AG09319 (cell line): ENCODE data around the gene FTCDNL1.

Experiments
- DNase-seq: peaks from one replicate; pipeline ENCODE4 v3.0.0-alpha.2; 2010; ENCODE audit warnings: low read depth; ENCODE audit errors: extremely low read depth
- TF ChIP-seq, protein P1 (sequence below): IDR thresholded peaks from 2 replicates; pipeline ENCODE4 v1.5.1; 2011; ENCODE audit warnings: low read depth, mild to moderate bottlenecking, inconsistent platforms, low read length, moderate library complexity

Gene FTCDNL1

DNA sequence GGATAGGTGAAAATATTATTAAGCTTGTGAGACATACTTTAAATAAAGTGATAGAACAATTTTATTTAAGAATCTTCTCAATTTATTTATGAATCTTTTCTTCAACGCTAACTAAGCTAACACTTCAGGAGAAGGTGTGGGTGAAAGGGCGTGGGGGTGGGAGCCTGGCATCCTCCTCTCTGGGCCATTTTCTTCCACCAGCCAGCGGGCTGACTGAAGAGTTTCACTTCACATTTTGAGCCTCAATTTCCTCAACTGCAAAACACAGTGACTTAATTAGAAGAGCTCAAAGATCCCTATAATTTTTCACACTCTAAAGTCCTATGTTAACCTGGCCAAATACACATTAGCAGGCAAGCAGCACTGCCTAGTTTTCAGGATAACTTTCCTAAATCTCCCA is 94.8 kb downstream of the FTCDNL1 start:
- TF ChIP-seq, protein P1, sequence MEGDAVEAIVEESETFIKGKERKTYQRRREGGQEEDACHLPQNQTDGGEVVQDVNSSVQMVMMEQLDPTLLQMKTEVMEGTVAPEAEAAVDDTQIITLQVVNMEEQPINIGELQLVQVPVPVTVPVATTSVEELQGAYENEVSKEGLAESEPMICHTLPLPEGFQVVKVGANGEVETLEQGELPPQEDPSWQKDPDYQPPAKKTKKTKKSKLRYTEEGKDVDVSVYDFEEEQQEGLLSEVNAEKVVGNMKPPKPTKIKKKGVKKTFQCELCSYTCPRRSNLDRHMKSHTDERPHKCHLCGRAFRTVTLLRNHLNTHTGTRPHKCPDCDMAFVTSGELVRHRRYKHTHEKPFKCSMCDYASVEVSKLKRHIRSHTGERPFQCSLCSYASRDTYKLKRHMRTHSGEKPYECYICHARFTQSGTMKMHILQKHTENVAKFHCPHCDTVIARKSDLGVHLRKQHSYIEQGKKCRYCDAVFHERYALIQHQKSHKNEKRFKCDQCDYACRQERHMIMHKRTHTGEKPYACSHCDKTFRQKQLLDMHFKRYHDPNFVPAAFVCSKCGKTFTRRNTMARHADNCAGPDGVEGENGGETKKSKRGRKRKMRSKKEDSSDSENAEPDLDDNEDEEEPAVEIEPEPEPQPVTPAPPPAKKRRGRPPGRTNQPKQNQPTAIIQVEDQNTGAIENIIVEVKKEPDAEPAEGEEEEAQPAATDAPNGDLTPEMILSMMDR = no peak
- DNase-seq = no peak

DNA sequence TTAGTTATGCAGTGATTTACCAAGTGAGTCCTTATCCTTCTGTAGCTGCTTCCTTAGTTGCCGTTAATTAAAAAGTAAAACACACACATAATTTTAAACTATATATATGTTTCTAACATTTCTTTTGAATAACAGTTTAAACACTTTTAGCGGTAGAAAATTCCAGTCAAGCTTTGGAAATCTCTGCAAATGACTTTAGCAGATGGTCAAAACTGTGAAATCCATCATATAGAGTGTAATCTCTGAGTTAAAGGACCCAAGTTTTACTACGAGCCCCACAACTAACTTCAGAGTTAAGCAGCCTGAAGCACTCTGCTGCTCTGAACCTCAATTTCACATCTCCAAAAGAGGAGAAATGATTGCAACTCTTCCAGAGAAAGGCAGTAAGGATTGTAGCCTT is 96.2 kb downstream of the FTCDNL1 start:
- TF ChIP-seq, protein P1 = no peak
- no peak for DNase-seq

DNA sequence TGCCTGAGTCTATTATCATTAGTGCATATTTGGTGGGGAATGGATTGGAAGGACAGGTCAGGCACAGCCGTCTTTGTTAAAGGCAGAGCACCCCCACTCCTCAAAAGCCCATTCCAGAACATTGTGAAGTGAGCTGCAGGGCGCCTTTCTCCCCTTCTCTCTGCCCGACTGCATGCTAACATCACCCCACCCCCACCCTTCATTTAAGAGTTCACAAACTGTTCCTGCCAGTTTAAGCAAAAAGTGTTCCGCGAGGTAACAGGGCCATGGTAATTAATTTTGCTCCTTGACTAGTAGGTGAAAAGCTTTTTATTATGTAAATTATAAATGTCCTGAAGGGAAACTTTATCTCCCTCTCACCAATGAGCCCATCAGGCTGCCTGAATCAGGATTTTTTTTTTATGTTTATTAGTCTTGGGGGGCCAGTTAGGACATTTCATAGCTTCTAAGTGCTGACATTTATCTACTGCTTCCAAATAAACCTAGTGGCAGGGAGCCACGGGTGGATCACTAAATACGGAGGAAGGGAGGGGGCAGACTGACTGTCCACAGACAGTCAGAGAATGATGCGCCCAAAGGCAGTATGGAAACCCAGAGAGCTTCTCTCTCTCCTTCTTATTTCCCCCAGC is 99.4 kb downstream of the FTCDNL1 start:
- TF ChIP-seq, protein P1 = no peak
- DNase-seq = no peak

DNA sequence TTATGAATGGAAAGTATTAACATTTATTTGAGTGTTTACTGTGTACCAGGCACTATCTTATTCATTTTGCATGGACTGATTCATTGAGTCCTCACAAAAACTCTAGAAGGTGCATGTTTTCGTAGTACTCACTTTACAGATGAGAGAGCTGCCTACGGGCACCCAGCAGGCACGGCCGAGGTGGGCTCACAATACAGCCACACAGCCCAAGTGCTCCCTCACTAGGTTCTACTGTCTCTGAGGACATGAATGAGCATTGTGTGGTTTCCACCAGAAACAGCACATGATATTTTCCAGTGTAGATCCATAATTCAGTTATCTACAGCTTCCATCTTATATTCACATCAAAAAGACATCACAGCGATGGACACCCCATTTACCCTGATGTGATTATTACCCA is 101.4 kb downstream of the FTCDNL1 start:
- no peak for DNase-seq
- TF ChIP-seq, protein P1 = no peak

DNA sequence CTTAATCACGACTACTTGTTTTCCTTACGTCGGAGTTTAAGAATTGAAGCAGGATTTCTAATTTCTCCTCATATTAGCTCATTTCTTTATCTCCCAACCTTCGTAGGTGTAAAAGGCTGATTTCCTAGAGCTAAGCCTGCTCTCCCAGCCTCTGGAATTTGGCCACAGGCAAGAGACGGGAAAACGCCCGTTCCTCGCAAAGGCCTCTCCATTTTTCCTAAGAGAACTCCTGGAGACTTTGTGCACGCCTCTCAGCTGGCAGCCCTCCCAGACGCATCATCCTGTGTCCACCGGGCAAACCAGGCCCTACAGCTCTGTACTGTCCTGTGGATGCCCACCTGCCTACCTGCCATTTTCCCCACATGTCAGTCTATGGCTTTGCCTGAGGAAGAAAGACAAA is 106.3 kb downstream of the FTCDNL1 start:
- TF ChIP-seq, protein P1 = no peak
- no peak for DNase-seq

DNA sequence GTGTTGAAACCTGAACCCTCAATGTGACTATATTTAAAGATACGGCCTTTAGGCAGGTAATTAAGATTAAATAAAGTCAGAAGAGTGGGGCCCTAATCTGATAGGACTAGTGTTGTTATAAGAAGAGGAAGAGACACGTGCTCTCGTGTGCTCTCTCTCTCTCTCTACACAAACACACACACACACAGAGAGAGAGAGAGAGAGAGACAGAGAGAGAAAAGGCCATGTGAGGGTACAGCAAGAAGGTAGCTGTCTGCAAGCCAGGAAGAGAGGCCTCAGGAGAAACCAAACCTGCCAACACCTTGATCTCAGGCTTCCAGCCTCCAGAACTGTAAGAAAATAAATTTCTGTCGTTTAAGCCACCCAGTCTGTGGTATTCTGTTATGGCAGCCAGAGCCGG is 106.7 kb downstream of the FTCDNL1 start:
- no peak for DNase-seq
- TF ChIP-seq, protein P1 = no peak

DNA sequence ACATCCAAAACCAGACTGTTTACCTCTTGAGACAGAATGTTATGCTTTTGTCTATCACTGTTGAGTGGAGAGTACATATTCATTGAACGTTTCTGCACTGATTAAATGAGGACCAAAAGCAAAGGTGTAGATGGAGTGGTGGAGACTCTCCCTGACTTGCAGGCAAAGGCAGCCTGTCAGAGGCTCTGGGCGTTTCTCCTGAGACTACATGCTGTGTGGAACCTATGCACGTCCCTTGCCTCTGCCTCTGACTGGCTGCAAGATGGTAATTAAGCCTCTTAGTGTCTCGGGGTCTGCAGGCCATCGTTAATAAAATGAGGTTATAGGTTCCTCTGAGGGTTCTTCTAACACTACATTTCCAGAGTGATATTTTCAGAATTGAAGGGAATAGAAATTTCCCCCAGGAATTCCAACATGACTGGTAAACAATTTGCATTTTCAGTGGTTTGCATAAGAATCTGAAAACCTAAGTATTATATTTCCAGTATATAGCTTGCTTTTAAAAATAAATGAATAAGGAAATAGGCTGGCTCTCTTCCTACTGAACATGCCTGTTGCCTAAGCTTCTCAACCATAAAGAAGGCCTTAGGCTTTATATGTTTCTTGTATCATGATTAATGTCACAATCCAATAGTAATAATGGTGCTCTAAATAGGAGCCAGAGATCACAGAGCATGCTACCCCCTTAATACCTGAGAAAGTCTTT is 107.4 kb downstream of the FTCDNL1 start:
- DNase-seq = no peak
- TF ChIP-seq, protein P1 = no peak
